ENCODE data around the gene MTERF4. TPM values are rescaled to one million over a fixed set of nuclear protein-coding genes. Genes with fewer than 3 reads are reported as not detected.

The MTERF4 gene
- total RNA-seq, 2 experiments from 2014 or later: 33.2 to 36.6 TPM

GRCh38 chr2:241114836-241115235 lies 12.7 kb upstream of the MTERF4 start:
- POLR2A ChIA-PET: interaction anchor here (0.9 kb wide), 1 partner anchor 13 kb away, joined by 3 read pairs; the partner anchor contains the start of gene MTERF4
- H3K27ac Mint-ChIP-seq: no peak overlapping the region
- H3K27me3 Mint-ChIP-seq: no peaks in the 10 kb centered on the region
- DNase-seq: no peak
- intact Hi-C loops (cut with micrococcal nuclease): no loop called here
- no peaks in the 10 kb centered on the region for H3K9me3 Mint-ChIP-seq
- no peak for ATAC-seq
- peaks cover 37% of the 10 kb centered on the region for H3K36me3 Mint-ChIP-seq (ENCODE audit: low read depth)
- CTCF ChIA-PET: interaction anchor here (1.1 kb wide), 1 partner anchor 10 kb away, joined by 3 read pairs; no protein-coding TSS in a partner anchor
- TF ChIP-seq CTCF (IDR thresholded peaks at IDR 0.05): no peak
- H3K4me3 Mint-ChIP-seq: no peak overlapping the region
- peaks cover 23% of the 10 kb centered on the region for H3K4me1 Mint-ChIP-seq (ENCODE audit: low read depth)

GRCh38 chr2:241112592-241112991 lies 10.5 kb upstream of the MTERF4 start:
- ATAC-seq: peak; percentile 51
- H3K4me3 Mint-ChIP-seq: peak overlapping the region; percentile 81
- DNase-seq: peak; percentile 85
- H3K4me1 Mint-ChIP-seq (ENCODE audit: low read depth): peaks cover 42% of the 10 kb centered on the region
- POLR2A ChIA-PET: interaction anchor here (0.8 to 4.7 kb wide), 6 partner anchors 9 to 103 kb away, joined by 3 to 38 read pairs (median 6); partner anchors contain the start of genes MTERF4 and PASK
- H3K27me3 Mint-ChIP-seq: no peaks in the 10 kb centered on the region
- intact Hi-C loops (cut with micrococcal nuclease): no loop called here
- no peak for TF ChIP-seq CTCF (IDR thresholded peaks at IDR 0.05)
- H3K27ac Mint-ChIP-seq: peak overlapping the region; percentile 93
- peaks cover 45% of the 10 kb centered on the region for H3K36me3 Mint-ChIP-seq (ENCODE audit: low read depth)
- no peaks in the 10 kb centered on the region for H3K9me3 Mint-ChIP-seq
- CTCF ChIA-PET: interaction anchor here (1.4 to 2.0 kb wide), 3 partner anchors 10 to 34 kb away, joined by 5 read pairs; partner anchors contain the start of gene MTERF4

- peaks cover 47% of the 10 kb centered on the region for H3K4me1 Mint-ChIP-seq (ENCODE audit: low read depth)
- peaks cover 44% of the 10 kb centered on the region for H3K36me3 Mint-ChIP-seq (ENCODE audit: low read depth)
- peak overlapping the region; percentile 93 for H3K27ac Mint-ChIP-seq
- H3K27me3 Mint-ChIP-seq: no peaks in the 10 kb centered on the region
- DNase-seq: peak; percentile 28
- CTCF ChIA-PET: interaction anchor here (1.4 to 2.0 kb wide), 2 partner anchors 9 to 12 kb away, joined by 5 read pairs; partner anchors contain the start of gene MTERF4
- no peak for ATAC-seq
- no peak for TF ChIP-seq CTCF (IDR thresholded peaks at IDR 0.05)
- peak overlapping the region; percentile 81 for H3K4me3 Mint-ChIP-seq
- no peaks in the 10 kb centered on the region for H3K9me3 Mint-ChIP-seq
- intact Hi-C loops (cut with micrococcal nuclease): no loop called here
- POLR2A ChIA-PET: interaction anchor here (0.9 to 4.7 kb wide), 4 partner anchors 11 to 102 kb away, joined by 4 to 38 read pairs (median 16); partner anchors contain the start of genes MTERF4 and PASK
Measured at GRCh38 chr2:241112046-241112445, 10.0 kb upstream of the MTERF4 start.

- Mint-ChIP-seq H3K27me3 (no peaks in the 10 kb centered on the region), H3K36me3 (ENCODE audit: low read depth) (peaks cover 40% of the 10 kb centered on the region), H3K9me3 (no peaks in the 10 kb centered on the region), H3K4me1 (ENCODE audit: low read depth) (peaks cover 47% of the 10 kb centered on the region), H3K27ac (peak overlapping the region; percentile 93), H3K4me3 (peak overlapping the region; percentile 81)
- no peak for TF ChIP-seq CTCF (IDR thresholded peaks at IDR 0.05)
- ATAC-seq (peak; percentile 40), DNase-seq (peak; percentile 52)
- ChIA-PET CTCF (no interaction called here), POLR2A (interaction anchor here (2.9 to 4.7 kb wide), 3 partner anchors 10 to 38 kb away, joined by 11 to 38 read pairs (median 24); partner anchors contain the start of genes MTERF4, PASK and PPP1R7)
- intact Hi-C loops (cut with micrococcal nuclease): no loop called here
Measured at GRCh38 chr2:241111440-241111805, 9.3 kb upstream of the MTERF4 start.

All from activated CD8-positive, alpha-beta T cell treated with anti-CD3 and anti-CD28 coated beads for 36 hours (primary cell).